HG02884 (cell line): ENCODE results near the gene TM4SF20.
"Not testable (repeated sequence)": the region's sequence is repeated elsewhere in the genome, so short reads cannot be mapped to it uniquely, and the experiment has no call there.

Source experiments
- ATAC-seq: cut with Tn5 transposase; IDR thresholded peaks from one replicate; pipeline ENCODE4 v1.9.1; 2021; ENCODE audit warnings: mild to moderate bottlenecking, moderate library complexity; ENCODE audit not compliant: unreplicated experiment

Gene TM4SF20

GRCh38 chr2:227398684-227399670, 19.9 kb upstream of the TM4SF20 start:
- ATAC-seq: no peak

GRCh38 chr2:227397562-227397961, 18.5 kb upstream of the TM4SF20 start:
- no peak for ATAC-seq

GRCh38 chr2:227395556-227395955, 16.4 kb upstream of the TM4SF20 start:
- no peak for ATAC-seq

- ATAC-seq: no peak
Observed at GRCh38 chr2:227394401-227394800, 15.3 kb upstream of the TM4SF20 start.

GRCh38 chr2:227390468-227391256, 11.6 kb upstream of the TM4SF20 start:
- ATAC-seq: no peak

- ATAC-seq: no peak
Observed at GRCh38 chr2:227389661-227390060, 10.6 kb upstream of the TM4SF20 start.

GRCh38 chr2:227389231-227389630, 10.1 kb upstream of the TM4SF20 start:
- no peak for ATAC-seq

- no peak for ATAC-seq
Observed at GRCh38 chr2:227388537-227389011, 9.5 kb upstream of the TM4SF20 start.

GRCh38 chr2:227387583-227387982, 8.5 kb upstream of the TM4SF20 start, which contains the start of gene SCYGR1:
Gene SCYGR1, minus strand, starts transcription at chr2:227387949. Its CDS starts 0 bp downstream, at chr2:227387949.
- not testable (repeated sequence) for ATAC-seq

- ATAC-seq: no peak
Observed at GRCh38 chr2:227386630-227387029, 7.5 kb upstream of the TM4SF20 start.

- ATAC-seq: no peak
Observed at GRCh38 chr2:227383686-227384085, 4.6 kb upstream of the TM4SF20 start.

- ATAC-seq: not testable (repeated sequence)
Observed at GRCh38 chr2:227382241-227382835, 3.2 kb upstream of the TM4SF20 start.

GRCh38 chr2:227378371-227378782, 729 bp downstream of the TM4SF20 start:
- no peak for ATAC-seq

GRCh38 chr2:227377467-227378351, 1.4 kb downstream of the TM4SF20 start:
- no peak for ATAC-seq

GRCh38 chr2:227376656-227377396, 2.3 kb downstream of the TM4SF20 start:
- ATAC-seq: no peak

GRCh38 chr2:227374158-227374557, 4.9 kb downstream of the TM4SF20 start:
- no peak for ATAC-seq

GRCh38 chr2:227373389-227373788, 5.7 kb downstream of the TM4SF20 start:
- ATAC-seq: no peak

- ATAC-seq: no peak
Observed at GRCh38 chr2:227370791-227371312, 8.3 kb downstream of the TM4SF20 start.

GRCh38 chr2:227370092-227370491, 9.0 kb downstream of the TM4SF20 start:
- no peak for ATAC-seq
